Mesodermal cell (in vitro differentiated cells): Measurements from ENCODE around the gene PARVG.

ENCODE experiments used
- H3K27ac ChIP-seq: 2 replicates; pipeline ENCODE4 v1.7.0; 2013; ENCODE audit warnings: mild to moderate bottlenecking, low read depth, low read length, moderate library complexity; ENCODE audit not compliant: severe bottlenecking
- H3K36me3 ChIP-seq: 2 replicates; pipeline ENCODE4 v1.7.1; 2013; ENCODE audit warnings: mild to moderate bottlenecking, low read length, moderate library complexity; ENCODE audit not compliant: control insufficient read depth, insufficient read depth
- H3K4me1 ChIP-seq: one replicate; pipeline ENCODE4 v1.7.1; 2013; ENCODE audit warnings: mild to moderate bottlenecking, low read length; ENCODE audit not compliant: insufficient read depth, control insufficient read depth, poor library complexity, severe bottlenecking
- H3K4me3 ChIP-seq: 2 replicates; pipeline ENCODE4 v1.7.0; 2013; ENCODE audit warnings: low read length, control low read depth, mild to moderate bottlenecking; ENCODE audit not compliant: insufficient read depth, poor library complexity, severe bottlenecking; ENCODE audit errors: extremely low read depth
- H3K9me3 ChIP-seq: 2 replicates; pipeline ENCODE4 v1.7.1; 2013; ENCODE audit warnings: mild to moderate bottlenecking, low read length, moderate library complexity; ENCODE audit not compliant: control insufficient read depth
- WGBS, 2 experiments: methylation state at CpG; one replicate each; pipeline ENCODE4 v1.1.5; 2013; ENCODE audit warnings: missing lambda C conversion rate in 2 of 2; ENCODE audit not compliant: insufficient coverage in 2 of 2; 5-methylcytosine and 5-hydroxymethylcytosine counted together

Gene PARVG

GRCh38 chr22:44179989-44180705 lies 578 bp upstream of the PARVG start:
- no peaks in the 10 kb centered on the region for H3K9me3 ChIP-seq
- 90 to 91% methylated on average over 2 to 5 of the region's 6 CpGs for WGBS, 2 experiments
- H3K4me1 ChIP-seq = peaks cover 15% of the 10 kb centered on the region
- H3K36me3 ChIP-seq = no peaks in the 10 kb centered on the region
- H3K4me3 ChIP-seq = no peak overlapping the region
- no peak overlapping the region for H3K27ac ChIP-seq

- H3K9me3 ChIP-seq = no peaks in the 10 kb centered on the region
- 88 to 89% methylated on average over 26 to 29 of the region's 40 CpGs for WGBS, 2 experiments
- peaks cover 15% of the 10 kb centered on the region for H3K4me1 ChIP-seq
- H3K27ac ChIP-seq = no peak overlapping the region
- no peaks in the 10 kb centered on the region for H3K36me3 ChIP-seq
- no peak overlapping the region for H3K4me3 ChIP-seq
Observed at GRCh38 chr22:44181033-44181911, 547 bp downstream of the PARVG start.

- 96 to 97% methylated on average over 11 to 14 of the region's 17 CpGs for WGBS, 2 experiments
- Histone ChIP-seq H3K36me3 (no peaks in the 10 kb centered on the region), H3K4me3 (no peak overlapping the region), H3K9me3 (no peaks in the 10 kb centered on the region), H3K27ac (no peak overlapping the region), H3K4me1 (peaks cover 15% of the 10 kb centered on the region)
Observed at GRCh38 chr22:44181912-44182587, 1.3 kb downstream of the PARVG start.

- Histone ChIP-seq H3K9me3 (no peaks in the 10 kb centered on the region), H3K4me1 (peaks cover 15% of the 10 kb centered on the region), H3K36me3 (no peaks in the 10 kb centered on the region), H3K27ac (no peak overlapping the region), H3K4me3 (no peak overlapping the region)
- 93 to 96% methylated on average over 8 to 13 of the region's 17 CpGs for WGBS, 2 experiments
Observed at GRCh38 chr22:44182588-44183286, 2.0 kb downstream of the PARVG start.

GRCh38 chr22:44183287-44183588 lies 2.5 kb downstream of the PARVG start:
- H3K9me3 ChIP-seq = no peaks in the 10 kb centered on the region
- WGBS, 2 experiments = 90 to 100% methylated on average over 2 to 8 of the region's 8 CpGs

GRCh38 chr22:44184006-44184405 lies 3.3 kb downstream of the PARVG start:
- 93 to 94% methylated on average over 1 to 2 of the region's 4 CpGs for WGBS, 2 experiments
- H3K9me3 ChIP-seq = no peaks in the 10 kb centered on the region
- H3K4me3 ChIP-seq = no peak overlapping the region
- H3K27ac ChIP-seq = no peak overlapping the region
- peaks cover 15% of the 10 kb centered on the region for H3K4me1 ChIP-seq
- no peaks in the 10 kb centered on the region for H3K36me3 ChIP-seq

More at GRCh38 chr22:44183287-44183588, 2.5 kb downstream of the PARVG start:
- Histone ChIP-seq H3K36me3 (no peaks in the 10 kb centered on the region), H3K27ac (no peak overlapping the region), H3K4me1 (peaks cover 15% of the 10 kb centered on the region), H3K4me3 (no peak overlapping the region)

- no peak overlapping the region for H3K27ac ChIP-seq
Observed at GRCh38 chr22:44185237-44186120, 4.8 kb downstream of the PARVG start.

GRCh38 chr22:44186121-44186510 lies 5.4 kb downstream of the PARVG start:
- Histone ChIP-seq H3K36me3 (no peaks in the 10 kb centered on the region), H3K4me3 (no peak overlapping the region), H3K9me3 (no peaks in the 10 kb centered on the region), H3K4me1 (peaks cover 7% of the 10 kb centered on the region), H3K27ac (no peak overlapping the region)
- WGBS, 2 experiments = 75 to 96% methylated on average over 4 to 7 of the region's 8 CpGs

More at GRCh38 chr22:44185237-44186120, 4.8 kb downstream of the PARVG start:
- H3K4me3 ChIP-seq = no peak overlapping the region
- H3K4me1 ChIP-seq = peaks cover 13% of the 10 kb centered on the region
- no peaks in the 10 kb centered on the region for H3K9me3 ChIP-seq
- H3K36me3 ChIP-seq = no peaks in the 10 kb centered on the region
- 90 to 92% methylated on average over 12 to 15 of the region's 16 CpGs for WGBS, 2 experiments

GRCh38 chr22:44186737-44187136 lies 6.0 kb downstream of the PARVG start:
- Histone ChIP-seq H3K4me1 (peaks cover 1% of the 10 kb centered on the region), H3K4me3 (no peak overlapping the region), H3K27ac (no peak overlapping the region), H3K36me3 (no peaks in the 10 kb centered on the region), H3K9me3 (no peaks in the 10 kb centered on the region)
- WGBS, 2 experiments = 83 to 96% methylated on average over 4 of the region's 4 CpGs
